NCI-H510A treated with DMSO at 0.1 percent for 48 hours (cell line): ENCODE data around the gene PHC2.

Experiments used
- DNase-seq: peaks from one replicate; lab custom pipeline; 2025; lab: John Stamatoyannopoulos, UW

The PHC2 gene

GRCh38 chr1:33446590-33446989 lies 15.7 kb upstream of the PHC2 start:
- DNase-seq, result no peak

- no peak for DNase-seq
Observed at GRCh38 chr1:33445108-33445507, 14.2 kb upstream of the PHC2 start.

GRCh38 chr1:33443705-33444180 lies 12.8 kb upstream of the PHC2 start:
- DNase-seq, result no peak

- no peak for DNase-seq
Observed at GRCh38 chr1:33443080-33443704, 12.3 kb upstream of the PHC2 start.

- DNase-seq, result no peak
Observed at GRCh38 chr1:33442141-33442540, 11.2 kb upstream of the PHC2 start.

GRCh38 chr1:33441088-33441745 lies 10.3 kb upstream of the PHC2 start:
- DNase-seq, result no peak

- no peak for DNase-seq
Observed at GRCh38 chr1:33439662-33440061, 8.8 kb upstream of the PHC2 start.

- no peak for DNase-seq
Observed at GRCh38 chr1:33438364-33439160, 7.7 kb upstream of the PHC2 start.

GRCh38 chr1:33436557-33437285 lies 5.8 kb upstream of the PHC2 start:
- no peak for DNase-seq

GRCh38 chr1:33435096-33435820 lies 4.4 kb upstream of the PHC2 start:
- no peak for DNase-seq

- no peak for DNase-seq
Observed at GRCh38 chr1:33434363-33434750, 3.5 kb upstream of the PHC2 start.

GRCh38 chr1:33433509-33434362 lies 2.8 kb upstream of the PHC2 start:
- DNase-seq, result peak; percentile 56

GRCh38 chr1:33429856-33430691 lies 821 bp downstream of the PHC2 start:
- DNase-seq, result no peak

- DNase-seq, result no peak
Observed at GRCh38 chr1:33429332-33429731, 1.6 kb downstream of the PHC2 start.

GRCh38 chr1:33428661-33429060 lies 2.2 kb downstream of the PHC2 start:
- no peak for DNase-seq

- no peak for DNase-seq
Observed at GRCh38 chr1:33426916-33427315, 4.0 kb downstream of the PHC2 start.

- no peak for DNase-seq
Observed at GRCh38 chr1:33425900-33426299, 5.0 kb downstream of the PHC2 start.

- no peak for DNase-seq
Observed at GRCh38 chr1:33424610-33425009, 6.3 kb downstream of the PHC2 start.

GRCh38 chr1:33424205-33424604 lies 6.7 kb downstream of the PHC2 start:
- DNase-seq, result peak; percentile 50
